ENCODE measurements around the gene TAGLN2.
"Not testable (repeated sequence)": the region's sequence is repeated elsewhere in the genome, so short reads cannot be mapped to it uniquely, and the experiment has no call there.

TAGLN2 gene

DNA sequence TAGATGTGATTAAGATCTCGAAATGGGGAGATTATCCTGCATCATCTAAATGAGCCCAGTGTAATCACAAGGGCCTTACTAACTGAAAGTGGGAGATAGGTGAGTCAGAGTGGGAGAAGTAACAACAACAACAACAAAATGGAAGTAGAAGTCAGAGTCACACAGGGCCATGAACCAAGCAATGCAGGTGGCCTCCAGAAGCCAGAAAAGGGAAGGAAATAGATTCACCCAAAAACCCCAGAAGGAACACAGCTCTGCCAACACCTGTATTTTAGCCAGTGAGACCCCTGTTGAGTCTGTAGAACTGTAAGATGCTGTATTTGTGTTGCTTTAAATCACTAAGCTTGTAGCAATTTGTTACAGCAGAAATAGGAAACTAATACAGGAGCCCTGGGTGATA lies 4.1 kb downstream of the TAGLN2 start:
- DNase-seq (ENCODE audit: low read depth): no peak

DNA sequence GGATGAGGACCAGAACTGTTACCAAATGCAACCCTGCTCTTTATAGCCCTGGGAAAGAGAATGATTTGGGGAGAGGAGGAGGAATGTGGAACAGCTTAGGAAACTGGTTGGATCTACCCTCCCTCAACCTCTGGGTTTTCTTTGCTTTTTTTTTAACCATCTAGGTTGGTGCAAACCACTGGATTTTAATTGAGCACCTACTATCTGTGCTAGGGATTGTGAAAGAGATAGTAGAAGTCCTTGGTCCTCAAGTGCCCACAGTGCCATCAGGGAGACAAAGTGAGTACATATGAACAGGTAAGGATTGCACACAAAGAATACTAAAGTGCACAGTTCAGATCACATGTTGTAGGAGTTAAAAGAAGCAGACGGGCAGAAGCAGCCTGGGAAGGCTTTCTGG lies 4.7 kb downstream of the TAGLN2 start:
- no peak for DNase-seq (ENCODE audit: low read depth)

DNA sequence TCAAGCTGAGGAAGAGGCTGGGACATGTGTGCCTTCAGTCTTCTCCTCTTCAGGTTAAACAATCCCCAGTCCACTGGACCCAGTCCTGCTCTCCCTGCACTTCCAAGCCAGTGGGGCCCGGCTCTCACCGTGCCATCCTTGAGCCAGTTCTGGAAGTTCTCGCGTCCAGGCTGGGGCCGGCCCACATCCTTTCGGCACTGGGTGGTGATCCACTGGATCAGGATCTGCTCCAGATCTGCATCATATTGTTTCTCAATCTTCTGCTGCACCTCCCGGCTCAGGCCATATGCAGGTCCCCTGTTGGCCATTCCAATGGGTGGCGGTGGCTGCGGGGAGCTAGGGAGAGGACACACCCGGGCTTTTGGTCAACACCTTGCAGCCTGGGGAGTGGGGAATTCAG lies 5.1 kb downstream of the TAGLN2 start:
- DNase-seq (ENCODE audit: low read depth): no peak

DNA sequence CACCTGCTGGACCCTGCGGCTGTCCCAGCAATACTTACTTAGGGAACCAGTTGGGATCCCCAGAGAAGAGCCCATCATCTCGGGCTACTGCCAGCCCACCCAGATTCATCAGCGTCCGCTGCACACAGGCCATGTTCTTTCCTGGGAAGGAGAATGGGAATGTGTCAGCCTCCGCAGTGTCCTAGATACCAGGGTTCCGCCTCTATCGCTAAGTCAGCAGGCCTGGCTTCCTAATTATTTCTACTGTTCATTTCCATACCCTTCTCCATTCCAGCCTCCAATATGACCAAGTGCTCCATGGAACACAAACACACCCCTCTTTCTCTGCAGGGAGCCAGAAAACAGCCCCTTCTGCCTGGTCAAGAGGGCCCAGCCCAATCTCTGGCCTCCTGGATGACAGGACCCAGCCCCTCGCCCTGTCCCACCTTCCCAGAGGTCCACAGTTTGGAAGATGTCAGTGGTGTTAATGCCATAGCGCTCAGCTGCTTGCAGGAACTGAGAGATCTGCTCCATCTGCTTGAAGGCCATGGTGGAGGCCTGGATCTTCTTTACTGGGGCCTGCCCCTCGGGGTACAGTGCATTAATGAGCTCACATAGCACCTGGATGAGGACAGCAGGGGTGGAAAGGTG lies 6.0 kb downstream of the TAGLN2 start:
- no peak for DNase-seq (ENCODE audit: low read depth)

DNA sequence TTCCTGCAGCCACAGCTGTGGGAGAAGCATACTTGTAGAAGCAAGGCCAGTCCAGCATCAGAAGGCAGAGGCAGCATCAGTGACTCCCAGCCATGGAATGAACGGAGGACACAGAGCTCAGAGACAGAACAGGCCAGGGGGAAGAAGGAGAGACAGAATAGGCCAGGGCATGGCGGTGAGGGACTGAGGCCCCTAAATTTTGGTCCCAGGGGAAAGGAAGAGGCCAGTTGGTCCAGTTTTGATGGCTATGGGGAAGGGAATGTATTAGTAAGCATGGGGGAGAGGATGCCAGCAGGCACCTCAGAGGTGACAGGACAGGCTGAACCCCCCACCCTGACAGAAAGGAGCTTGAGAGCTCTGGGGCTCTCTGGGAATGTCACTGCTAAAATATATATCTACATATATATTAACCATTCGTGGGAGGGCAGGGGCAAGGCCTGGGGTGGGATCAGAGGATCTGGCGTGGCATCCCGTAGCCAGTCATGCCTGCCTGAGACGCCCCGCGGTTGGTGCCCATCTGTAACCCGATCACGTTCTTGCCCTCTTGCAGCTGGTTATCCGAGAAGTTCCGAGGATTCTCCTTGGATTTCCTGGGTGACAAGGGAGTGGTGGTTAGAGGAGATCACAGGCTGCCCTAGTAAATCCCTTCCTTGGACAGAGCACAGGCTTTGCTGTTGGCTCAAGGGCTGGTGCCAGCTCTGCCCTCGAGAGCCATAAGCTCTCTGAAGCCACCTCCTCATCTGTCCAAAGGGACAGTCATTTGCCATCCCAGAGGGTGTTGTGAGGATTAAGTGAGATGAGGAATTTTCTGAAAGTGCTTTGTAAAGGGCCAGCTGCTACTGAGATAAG lies 6.7 kb downstream of the TAGLN2 start:
- no peak for DNase-seq (ENCODE audit: low read depth)

DNA sequence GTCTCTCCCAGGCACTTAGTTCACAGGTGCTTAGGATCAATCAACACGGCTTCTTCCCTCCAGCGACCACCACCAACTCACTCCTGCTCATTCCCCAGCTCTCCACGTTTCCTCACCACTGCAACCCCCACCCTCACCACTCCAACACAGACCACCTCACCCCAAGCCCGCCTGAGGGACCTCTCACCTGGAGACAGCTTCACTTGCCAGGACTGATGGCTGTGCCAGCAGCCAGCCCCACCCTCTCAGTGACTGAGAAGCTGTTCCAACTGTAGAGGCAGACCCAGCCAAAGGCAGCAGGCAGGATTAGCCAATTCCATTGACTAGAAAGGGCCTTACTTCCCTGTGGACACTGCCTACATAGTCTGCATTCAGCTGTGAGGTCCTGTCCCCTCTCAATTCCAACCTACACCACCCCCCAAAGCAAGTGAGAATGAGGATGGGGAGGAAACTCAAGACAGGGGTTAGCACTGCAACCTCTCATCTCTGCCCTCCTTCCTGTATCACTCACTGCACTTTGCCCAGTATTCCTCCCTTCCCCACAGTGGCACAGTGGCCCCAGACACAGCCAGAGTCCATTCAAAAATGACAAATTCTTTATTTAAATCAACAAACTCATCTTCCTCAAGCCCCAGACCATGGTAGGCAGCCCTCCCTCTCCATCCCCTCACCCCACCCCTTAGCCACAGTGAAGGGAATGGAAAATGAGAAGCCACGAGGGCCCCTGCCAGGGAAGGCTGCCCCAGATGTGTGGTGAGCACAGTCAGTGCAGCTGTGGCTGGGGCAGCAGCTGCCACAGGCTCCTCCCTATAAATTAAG lies 7.6 kb downstream of the TAGLN2 start:
- no peak for DNase-seq (ENCODE audit: low read depth)

DNA sequence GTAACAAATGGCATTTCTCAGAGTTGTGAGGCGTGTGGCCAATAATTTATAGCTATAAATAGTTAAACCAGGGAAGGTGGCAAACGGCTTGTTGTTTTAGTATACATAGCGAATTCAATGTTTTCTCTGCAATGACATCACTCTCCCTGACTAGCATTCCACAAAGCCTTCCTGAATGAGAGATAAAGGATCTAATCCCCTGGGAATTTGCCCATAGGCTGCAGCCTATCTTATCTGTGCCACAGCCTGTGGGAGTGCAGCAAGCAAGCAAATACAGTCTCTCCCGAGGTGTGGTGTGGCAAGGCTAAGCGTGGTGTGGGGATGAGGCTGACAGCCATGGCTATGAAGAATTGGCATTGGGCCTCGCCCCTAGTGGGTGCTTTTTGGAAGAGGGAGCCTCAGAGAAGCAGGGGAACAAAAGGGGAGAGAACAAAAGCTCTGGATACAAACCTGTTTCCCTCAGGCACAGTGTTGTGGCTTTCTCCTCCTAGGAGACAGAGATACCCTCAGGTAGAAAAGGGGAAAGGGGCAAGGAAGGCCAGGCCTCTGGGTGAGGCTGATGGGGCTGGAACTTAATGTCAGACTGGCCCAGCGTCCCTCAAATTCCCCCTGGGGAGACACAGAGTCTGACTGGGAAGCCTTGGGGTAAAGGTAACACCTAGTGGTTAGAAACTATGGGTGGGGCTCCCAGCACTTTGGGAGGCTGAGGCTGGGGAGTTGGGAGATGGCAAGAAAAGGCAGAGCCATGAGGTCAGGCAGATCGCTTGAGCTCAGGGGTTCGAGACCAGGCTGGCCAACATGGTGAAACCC lies 8.9 kb downstream of the TAGLN2 start:
- no peak for DNase-seq (ENCODE audit: low read depth)

DNA sequence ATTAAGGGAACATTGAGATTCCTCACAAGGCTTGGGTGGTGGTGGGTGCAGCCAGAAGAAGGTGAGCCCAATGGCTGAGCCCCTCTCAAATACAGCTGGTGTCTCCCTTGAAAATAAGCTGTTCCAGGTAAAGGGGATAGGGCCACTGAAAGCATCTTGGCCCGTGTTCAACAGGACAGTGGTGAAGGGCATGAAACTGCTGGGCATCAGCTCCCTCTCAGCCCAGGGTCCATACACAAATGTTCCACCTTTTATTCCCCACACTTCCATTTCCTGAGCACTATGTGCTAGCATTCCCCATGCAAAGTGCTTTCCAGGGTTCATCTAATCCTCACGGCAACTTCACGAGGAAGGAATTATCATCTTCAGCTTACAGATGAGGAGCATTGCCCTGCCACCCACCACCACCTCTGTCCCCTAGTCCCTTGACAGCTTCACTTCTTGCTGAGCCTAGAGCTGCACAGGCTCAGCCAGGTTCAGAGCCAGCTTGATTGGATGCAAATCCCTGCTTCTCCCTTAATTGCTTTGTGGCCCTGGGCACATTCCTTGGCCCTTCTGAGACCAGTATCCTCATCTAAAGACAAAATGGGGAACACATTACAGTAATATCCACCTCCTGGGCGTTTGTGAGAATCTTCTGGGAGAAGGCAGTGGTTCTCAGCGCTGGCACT lies 9.6 kb downstream of the TAGLN2 start:
- DNase-seq (ENCODE audit: low read depth): no peak

DNA sequence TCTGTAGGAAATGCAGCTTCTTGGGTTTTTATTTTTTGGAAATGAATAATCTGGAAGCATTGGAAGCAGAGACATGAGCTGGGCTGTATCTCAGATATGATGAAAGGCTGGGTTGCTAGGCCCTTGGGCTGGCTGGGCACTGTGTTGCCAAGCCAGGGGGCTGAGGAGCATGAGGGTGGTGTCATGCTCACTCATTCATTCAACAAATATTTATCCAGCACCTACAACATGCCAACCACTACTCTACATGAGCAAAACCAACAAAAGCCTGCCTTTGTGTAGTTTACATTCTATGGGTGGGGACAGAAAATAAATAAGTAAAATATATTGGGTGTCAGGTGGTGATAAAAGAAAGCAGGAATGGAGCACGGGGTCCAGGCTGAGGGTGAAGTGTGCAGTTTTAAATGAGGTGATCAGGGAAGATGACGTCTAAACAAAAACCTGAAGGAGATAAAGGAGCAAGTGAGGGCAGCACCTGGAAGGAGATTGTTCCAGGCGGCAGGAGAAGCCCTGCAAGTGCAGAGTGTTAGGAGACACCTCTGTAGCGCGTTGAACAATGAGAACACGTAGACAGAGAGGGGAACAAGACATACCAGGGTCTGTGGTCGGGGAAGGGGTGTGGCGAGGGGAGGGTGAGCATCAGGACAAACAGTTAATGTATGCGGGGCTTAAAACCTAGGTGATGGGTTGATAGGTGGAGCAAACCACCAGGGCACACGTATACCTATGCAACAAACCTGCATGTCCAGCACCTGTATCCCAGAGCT lies 10.9 kb downstream of the TAGLN2 start:
- DNase-seq (ENCODE audit: low read depth): no peak

DNA sequence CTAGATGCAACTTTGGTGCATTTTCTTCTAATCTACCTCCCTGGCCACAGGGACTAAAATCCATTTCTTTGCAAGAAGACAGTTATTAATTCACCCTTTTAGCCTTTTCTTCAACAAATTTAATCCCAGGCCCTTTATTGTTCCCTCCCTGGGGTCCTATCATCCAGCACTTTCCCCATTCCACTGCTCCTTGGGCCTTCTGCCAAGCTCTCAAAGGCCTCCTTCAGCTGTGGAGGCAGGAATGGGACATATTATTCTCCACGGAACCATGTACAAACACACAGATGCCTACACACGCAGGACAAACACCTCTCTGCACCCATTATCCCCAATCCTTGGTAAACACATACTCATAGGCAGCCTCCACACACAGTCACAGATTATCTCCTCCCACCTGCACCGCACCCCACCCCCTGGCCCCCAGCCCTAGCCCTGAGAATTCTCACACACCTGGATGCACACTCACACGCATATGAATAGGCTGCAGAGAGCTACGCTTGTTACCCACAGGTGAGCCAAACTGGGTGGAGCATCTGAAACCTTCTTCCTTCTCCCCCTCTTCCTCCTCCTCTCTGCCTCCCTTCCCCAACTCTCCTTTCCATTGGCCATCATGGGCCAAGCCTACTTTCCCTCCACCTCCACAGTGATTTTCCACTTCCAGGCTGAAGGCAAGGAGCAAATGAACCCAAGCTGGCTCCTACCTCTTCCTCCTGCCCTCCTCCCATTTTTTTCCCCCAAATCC lies 11.7 kb downstream of the TAGLN2 start:
- no peak for DNase-seq (ENCODE audit: low read depth)

DNA sequence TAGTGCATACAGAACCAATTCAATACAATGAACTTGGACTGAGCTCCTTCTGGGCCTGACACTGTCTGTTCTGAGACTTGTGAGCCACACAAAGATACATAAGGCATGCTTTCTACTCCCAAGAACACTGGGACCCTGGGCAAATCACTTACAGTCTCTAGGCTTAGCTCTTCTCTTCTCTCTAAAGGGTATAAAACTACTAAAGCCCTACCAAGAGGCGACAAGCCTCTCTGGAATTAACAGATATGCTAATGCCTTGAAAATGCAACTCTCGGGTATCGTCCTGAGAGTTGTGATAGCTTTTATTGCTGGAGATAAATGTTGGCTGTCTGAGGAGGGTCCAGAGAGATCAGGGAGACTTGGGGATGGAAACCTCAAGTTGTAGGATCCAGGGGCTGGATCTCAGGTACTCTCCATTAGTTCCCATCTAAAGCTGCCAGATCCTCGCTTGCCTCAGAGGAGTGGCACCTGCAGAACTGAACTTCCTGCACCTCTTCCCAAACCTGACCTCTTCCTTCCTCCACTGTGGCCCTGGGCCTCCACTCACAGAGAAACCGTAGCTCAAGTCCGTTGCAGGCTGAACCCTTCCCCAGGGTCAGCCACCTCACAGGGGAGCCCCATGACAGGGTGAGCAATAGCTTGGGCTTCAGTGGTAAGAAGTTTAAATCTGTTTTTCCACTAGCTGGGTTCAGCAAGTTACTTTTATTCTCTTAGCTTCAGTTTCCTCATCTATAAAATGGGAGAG lies 13.8 kb downstream of the TAGLN2 start:
- no peak for DNase-seq (ENCODE audit: low read depth)

DNA sequence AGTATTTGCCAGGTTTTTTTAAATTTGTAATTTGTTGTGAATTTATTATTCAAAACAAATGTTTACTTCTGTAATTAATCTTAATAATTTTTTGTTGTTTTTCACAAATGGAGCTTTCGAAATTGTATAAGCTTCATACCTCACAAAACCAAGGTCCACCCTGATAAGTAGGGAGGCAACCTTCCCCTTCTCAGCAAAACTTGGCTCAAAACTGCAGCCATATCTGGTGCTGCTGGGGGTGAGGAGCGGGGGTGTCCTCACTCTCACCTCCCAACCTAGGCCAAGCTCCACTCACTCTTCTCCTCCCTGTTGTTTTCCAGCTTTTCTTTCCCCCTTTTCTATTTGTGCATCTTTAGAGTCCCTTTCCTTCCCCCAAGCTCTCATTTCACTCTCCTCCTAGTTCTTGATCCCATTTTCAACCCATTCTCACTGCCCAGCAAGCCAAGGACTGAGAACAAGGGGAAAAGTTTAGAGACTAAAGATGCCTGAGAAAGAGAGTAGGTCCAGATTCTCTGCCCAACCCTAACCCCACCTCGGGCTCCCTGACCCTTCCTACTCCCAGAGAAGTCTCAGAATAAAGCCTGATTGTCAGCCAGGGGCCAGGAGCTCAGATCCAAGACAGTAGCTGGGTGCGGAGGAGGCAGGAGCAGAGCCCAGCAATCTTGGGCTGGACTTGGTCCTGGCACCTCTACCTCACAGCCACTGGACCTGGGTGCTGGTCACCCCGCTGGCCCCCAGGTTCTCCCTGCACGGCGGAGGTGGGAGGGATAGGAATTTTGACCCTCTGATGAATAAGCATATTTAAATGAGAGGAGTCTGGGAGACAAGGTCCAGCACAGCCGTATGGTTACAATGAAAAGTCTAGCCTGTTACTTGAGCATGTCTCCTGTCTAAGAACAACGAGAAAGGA lies 17.0 kb downstream of the TAGLN2 start:
- DNase-seq (ENCODE audit: low read depth): no peak

DNA sequence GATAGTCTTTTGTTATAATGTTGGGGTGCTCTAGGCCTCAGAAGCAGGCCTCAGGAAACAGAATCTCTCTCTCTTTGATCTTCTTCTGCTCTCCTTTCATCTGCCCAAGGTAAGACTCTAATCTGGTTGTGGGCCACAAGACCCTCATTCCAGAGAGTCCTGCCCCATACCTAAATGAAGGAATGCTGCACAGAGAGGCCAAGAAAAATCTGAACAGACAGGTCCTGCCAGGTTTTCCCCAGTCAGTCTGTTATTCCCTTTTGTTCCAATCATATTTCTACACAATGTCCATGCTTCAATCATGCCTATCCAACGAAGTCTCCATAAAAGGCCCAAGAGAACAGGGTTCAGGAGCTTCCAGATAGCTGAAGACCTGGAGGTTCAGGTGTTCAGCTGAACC lies 18.3 kb downstream of the TAGLN2 start:
- no peak for DNase-seq (ENCODE audit: low read depth)

DNA sequence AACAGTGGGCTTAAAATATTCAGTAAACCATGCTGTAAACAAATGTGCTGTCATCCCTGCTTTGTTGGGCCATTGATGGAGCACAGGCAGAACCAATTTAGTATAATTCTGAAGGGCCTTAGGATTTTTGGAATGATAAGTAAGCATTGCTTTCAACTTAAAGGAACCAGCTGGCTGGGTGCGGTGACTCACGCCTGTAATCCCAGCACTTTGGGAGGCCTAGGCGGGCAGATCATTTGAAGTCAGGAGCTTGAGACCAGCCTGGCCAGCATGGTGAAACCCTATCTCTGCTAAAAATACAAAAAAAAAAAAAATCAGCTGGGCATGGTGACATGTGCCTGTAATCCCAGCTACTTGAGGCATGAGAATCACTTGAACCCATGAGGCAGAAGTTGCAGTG lies 21.3 kb downstream of the TAGLN2 start:
- DNase-seq (ENCODE audit: low read depth): not testable (repeated sequence)

DNA sequence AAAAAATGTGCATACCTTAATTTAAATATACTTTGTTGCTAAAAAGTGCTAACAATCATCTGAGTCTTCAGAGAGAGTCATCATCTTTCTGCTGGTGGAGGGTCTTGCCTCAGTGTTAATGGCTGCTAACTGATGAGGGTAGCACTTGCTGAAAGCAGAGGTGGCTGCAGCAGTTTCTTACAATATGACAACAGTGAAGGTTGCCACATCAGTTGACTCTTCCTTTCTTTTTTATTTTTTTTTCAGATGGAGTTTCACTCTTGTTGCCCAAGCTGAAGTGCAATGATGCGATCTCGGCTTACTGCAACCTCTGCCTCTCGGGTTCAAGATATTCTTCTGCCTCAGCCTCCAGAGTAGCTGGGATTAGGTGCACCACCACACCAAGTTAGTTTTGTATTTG lies 22.8 kb downstream of the TAGLN2 start:
- DNase-seq (ENCODE audit: low read depth): no peak

DNA sequence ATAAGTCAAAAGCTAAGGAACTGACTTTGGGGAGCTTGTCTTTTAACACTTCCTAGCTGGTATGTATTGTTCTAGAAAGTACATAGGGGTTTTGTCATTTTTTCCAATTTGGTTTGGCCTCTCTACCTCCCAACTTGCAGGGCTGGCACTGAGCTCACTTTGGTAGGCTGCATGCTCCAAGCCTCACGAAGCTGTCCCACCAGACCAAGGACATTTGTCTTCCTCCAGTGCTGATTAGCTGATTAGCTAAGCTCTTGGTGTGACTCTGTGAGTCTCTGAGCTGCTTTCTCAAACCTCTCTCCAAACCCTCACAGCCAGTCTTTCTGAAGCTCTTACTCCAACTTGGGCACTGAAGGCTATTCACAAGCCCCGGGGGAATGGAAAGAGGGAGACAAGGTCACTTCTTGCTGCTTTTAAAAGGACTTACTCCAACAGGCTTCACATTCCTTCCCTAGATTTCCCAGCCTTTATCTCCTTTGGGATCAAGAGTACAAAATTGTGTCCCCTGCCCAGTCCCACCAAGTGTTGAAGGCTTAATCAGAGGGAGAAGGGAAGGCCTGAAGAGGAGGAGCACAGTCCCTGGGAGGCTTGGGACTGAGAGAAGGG lies 24.4 kb downstream of the TAGLN2 start:
- DNase-seq (ENCODE audit: low read depth): no peak

DNA sequence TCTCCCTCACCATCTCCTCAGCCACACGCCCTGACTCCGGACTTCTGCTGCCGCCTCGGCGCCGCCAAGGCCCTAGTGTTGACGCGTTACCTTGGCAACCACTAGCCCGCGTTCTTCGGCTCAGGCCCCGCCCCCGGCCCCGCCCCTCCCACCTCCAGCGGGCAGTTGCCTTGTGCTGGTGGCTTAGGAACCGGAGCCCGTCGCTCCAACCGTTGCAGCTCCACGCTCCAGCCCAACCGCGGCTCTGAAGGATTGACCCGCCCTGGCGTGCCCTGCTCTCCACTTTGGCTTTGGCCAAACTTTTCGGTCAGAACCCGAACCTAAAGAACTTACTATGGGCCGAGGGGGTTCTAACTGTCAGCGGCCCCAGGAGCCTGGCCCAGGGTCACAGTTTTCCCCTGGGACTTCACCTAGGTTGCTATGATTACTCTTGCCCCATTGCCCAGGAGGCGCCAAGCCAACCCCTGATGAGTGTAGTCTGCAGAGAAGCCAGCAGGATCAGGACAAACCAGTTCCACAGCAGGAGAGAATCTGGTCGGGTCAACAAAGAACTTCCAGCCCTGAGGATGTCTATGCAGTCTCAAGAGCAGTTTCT lies 25.1 kb downstream of the TAGLN2 start, which contains the start of gene CFAP45:
TSS of gene CFAP45 (minus strand) at position 80 of the 595 bp plus-strand sequence. CDS start at position 13, 67 bp downstream.
- no peak for DNase-seq (ENCODE audit: low read depth)

All from stimulated activated CD8-positive, alpha-beta memory T cell treated with anti-CD3 and anti-CD28 coated beads, Interleukin-12 subunit alpha, Interleukin-12 subunit beta, amount 100 ng/mL, for 4 hours (primary cell).